ENCODE data around the gene SLAMF9.

The SLAMF9 gene

DNA sequence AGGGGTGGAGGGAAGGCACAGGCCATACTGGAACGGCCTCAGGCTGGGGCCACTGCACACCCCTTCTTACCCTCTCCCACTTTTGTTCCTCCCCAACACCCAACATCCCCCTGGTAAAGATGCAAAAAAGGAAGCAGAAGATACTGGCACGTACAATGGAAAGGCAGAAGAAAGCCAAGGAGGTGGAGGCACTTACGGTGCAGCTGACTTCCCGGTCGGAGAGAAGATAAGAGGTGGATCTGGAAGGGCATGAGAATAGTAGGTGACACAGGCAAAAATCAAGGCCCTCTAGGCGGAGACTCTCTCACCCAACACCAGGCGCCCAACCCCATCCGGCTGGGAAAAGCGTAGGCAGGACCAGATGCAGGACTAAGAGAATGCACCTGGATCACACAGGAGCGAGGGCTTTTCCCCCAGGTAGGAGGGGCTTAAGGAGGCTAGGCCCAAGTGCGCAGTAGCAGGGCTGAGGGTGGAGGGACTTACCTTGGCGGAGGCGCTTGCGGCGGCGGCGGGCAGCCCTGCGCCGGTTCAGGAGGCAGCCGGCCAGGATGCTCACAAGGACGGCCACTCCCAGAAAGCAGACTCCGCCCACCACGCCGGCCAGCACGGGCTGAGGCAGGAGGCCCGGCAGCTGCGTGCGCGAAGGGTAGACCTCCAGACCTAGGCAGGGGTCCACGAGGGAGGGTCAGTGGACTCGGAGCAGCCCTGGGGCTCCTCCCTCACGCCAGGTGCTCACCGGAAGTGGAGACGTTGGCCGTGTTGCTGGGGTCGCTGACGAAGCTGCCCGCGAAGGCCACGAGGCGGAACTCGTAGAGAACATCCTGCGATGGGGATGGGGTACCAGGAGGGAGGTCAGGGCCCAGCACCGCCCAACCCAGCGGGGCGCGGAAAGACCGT, 24.6 kb downstream of the SLAMF9 start:
- H3K4me3 ChIP-seq = no peak overlapping the region
- no peak overlapping the region for H3K4me2 ChIP-seq
- H3K27me3 ChIP-seq = no peaks in the 10 kb centered on the region
- no peaks in the 10 kb centered on the region for H3K9me3 ChIP-seq
- peaks cover 31% of the 10 kb centered on the region for H3K4me1 ChIP-seq
- H3K9ac ChIP-seq = no peak overlapping the region
- H4K20me1 ChIP-seq = 0 out of 2 replicates have a peak, but pooled peaks cover under 1% of the 10 kb centered on the region
- no peak overlapping the region for H3K27ac ChIP-seq
- H3K36me3 ChIP-seq = peaks cover 54% of the 10 kb centered on the region
- no peak for TF ChIP-seq Cebpa-rat (IDR thresholded peaks at IDR 0.05)

DNA sequence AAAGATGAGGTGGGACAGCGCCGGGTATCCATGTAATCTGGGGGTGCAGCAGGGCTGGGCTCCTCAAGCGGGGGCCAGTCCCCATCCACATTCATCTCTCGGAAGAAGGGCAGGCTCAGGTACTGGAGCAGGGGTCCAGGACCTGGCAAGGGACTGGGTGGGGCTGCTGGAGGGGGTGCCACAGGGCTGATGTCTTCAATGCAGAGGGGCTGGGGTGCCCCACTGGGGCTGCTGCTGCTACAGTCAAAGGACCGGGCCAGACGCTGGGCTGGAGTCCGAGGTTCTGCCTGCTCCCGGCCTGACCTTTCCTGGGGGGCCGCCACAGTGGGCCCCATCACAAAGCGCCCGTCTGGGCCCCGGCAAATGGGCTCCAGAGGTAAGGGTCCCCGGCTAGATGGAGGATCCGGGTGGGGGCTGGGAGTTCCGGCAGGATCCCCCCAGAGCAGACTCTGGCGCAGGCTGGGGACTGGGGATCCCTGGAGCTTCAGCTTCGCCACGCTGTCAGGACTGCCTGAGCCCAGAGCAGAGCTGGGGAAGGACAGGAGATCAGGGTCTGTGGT, 25.5 kb downstream of the SLAMF9 start:
- no peaks in the 10 kb centered on the region for H3K27me3 ChIP-seq
- peaks cover 52% of the 10 kb centered on the region for H3K36me3 ChIP-seq
- no peak overlapping the region for H3K4me3 ChIP-seq
- no peak overlapping the region for H3K4me2 ChIP-seq
- TF ChIP-seq Cebpa-rat (IDR thresholded peaks at IDR 0.05) = no peak
- peaks cover 8% of the 10 kb centered on the region for H4K20me1 ChIP-seq
- H3K27ac ChIP-seq = no peak overlapping the region
- no peaks in the 10 kb centered on the region for H3K9me3 ChIP-seq
- H3K9ac ChIP-seq = no peak overlapping the region
- H3K4me1 ChIP-seq = peaks cover 28% of the 10 kb centered on the region

DNA sequence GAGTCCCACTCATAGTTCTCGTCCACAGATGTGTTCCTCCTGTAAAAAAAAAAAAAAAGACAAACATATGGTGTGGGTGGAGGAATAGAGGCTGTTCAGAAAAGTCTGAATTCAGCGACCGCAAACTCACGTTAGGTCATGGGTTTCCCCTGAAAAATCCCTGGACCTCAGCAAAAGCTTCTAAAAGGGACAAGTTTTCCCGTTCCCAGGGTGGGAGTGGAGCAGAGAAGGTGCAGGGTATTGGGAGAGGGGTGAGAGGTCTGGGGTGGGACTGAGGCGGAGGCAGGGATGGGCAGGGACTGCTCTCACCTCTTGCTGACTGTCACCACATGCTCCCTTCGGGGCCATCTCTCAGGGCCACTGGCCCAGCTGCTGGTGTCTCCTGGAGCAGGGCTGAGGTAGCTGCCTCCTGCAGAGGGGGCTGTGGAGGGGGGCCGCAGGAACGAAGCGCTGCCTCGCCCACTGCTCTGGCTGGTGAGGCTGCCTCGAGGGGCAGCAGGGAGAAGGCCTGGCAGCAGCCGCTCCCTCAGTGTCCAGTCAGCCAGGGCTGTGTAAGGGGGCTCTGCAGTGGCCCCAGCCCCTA, 26.1 kb downstream of the SLAMF9 start:
- Histone ChIP-seq H3K4me2 (no peak overlapping the region), H4K20me1 (peaks cover 15% of the 10 kb centered on the region), H3K9me3 (no peaks in the 10 kb centered on the region), H3K27ac (no peak overlapping the region), H3K27me3 (no peaks in the 10 kb centered on the region), H3K4me3 (no peak overlapping the region), H3K36me3 (peaks cover 52% of the 10 kb centered on the region), H3K4me1 (peaks cover 28% of the 10 kb centered on the region), H3K9ac (no peak overlapping the region)
- no peak for TF ChIP-seq Cebpa-rat (IDR thresholded peaks at IDR 0.05)

DNA sequence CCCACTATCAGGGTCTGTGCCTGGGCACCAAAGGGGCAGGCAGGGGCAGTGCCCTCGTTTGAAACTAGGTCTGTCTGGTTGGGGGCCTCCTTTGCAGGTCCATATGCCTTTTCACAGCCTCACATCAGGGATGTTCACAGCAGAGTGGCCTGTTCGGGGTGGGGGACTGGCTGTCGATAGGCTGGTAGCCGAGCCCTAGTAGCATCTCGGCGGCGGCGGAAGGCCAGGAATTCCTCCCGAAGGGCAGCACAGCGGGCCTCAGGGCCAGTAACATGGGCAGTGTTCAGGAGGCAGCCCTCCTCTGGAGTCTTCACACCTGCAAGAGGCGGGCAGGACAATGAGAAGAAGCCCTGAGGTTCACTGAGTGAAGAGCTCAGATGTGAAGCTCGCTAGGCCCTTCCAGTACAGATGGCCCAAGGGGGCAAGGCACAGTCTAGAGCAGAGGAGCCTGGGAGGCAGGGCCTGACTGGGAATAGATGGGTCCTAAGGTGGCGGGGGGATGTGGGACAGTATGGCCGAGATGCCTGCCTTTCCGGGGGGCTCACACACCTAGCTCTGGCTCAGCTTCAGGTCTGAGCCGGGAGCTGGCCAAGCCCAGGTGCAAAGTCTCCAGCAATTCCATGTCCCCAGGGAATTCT, 26.7 kb downstream of the SLAMF9 start:
- H3K4me3 ChIP-seq = no peak overlapping the region
- H3K9me3 ChIP-seq = no peaks in the 10 kb centered on the region
- no peak for TF ChIP-seq Cebpa-rat (IDR thresholded peaks at IDR 0.05)
- no peak overlapping the region for H3K27ac ChIP-seq
- H3K4me2 ChIP-seq = no peak overlapping the region
- peaks cover 28% of the 10 kb centered on the region for H3K4me1 ChIP-seq
- peaks cover 53% of the 10 kb centered on the region for H3K36me3 ChIP-seq
- H3K9ac ChIP-seq = no peak overlapping the region
- no peaks in the 10 kb centered on the region for H3K27me3 ChIP-seq
- peaks cover 21% of the 10 kb centered on the region for H4K20me1 ChIP-seq

DNA sequence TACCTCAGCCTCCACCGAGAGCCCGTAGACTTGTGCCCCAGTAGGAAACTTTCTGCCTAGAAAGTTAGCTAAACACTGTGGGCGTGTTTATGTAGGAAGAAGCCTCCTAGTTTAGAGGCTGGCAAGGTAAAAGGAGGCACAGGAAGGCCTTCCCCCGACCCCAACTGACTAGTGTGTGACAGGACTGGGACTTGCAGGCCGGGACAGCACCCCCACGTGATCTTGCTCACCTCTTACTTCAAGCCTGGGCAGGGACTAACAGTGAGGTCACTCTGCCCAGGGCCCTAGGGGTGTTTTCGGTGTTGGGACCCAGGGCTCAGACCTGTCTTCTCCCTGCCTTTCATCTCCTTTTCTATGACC, 28.3 kb downstream of the SLAMF9 start:
- H3K4me2 ChIP-seq = peak overlapping the region; percentile 88
- H4K20me1 ChIP-seq = peaks cover 37% of the 10 kb centered on the region
- peak overlapping the region; percentile 40 for H3K27ac ChIP-seq
- no peak for TF ChIP-seq Cebpa-rat (IDR thresholded peaks at IDR 0.05)
- H3K9ac ChIP-seq = peak overlapping the region; percentile 96
- peaks cover 44% of the 10 kb centered on the region for H3K4me1 ChIP-seq
- H3K4me3 ChIP-seq = peak overlapping the region; percentile 96
- no peaks in the 10 kb centered on the region for H3K9me3 ChIP-seq
- no peaks in the 10 kb centered on the region for H3K27me3 ChIP-seq
- peaks cover 56% of the 10 kb centered on the region for H3K36me3 ChIP-seq

DNA sequence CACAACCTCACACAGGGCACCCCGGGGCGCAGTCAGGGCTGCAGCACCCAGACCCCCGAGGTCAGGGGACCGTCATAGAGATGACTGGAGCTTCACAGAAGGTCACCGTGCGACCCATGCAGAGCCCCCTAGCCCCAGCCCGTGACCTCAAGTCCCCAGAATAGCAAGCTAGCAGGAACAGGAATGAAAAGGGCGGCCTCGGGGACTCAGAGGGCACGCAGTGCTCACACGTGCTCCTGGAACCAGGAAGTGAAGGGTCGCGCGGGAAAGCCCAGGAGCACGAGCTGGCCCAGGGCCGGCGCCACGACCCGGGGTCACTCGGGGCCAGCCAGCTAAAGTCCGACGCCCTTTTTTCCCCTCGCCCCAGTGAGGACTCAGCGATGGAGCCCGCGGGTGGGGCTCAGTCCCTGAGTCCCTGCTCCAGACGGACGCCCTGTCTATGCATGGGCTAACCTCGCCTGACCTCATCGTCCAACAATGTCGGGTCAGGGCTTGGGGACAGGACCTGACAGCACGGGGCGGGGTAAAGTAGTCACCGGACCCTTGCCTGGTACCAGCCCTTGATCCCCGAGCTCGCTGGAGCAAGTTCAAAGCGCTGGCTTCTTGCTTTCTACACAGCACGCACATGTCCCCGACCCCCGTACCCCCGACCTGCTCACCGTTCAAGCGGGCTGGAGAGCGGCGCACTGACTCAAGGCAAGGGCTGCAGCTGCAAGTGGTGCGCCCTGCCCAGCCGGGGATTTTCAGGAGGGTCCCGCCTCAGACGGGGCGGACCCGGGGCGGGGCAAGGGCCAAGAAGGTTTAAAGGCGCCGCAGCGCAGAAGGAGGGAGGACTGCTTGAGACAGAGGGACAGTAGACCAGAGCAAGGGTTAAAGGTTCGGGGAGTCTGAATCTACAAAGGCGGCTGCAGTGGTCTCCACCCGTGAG, 29.0 kb downstream of the SLAMF9 start, which contains the start of gene TAGLN2:
TSS of gene TAGLN2 (minus strand) at position 717 of the 928 bp plus-strand sequence. CDS start 4,998 bp downstream, outside the sequence.
- Histone ChIP-seq H4K20me1 (peaks cover 44% of the 10 kb centered on the region), H3K36me3 (peaks cover 57% of the 10 kb centered on the region), H3K9me3 (no peaks in the 10 kb centered on the region), H3K4me3 (peak within 1 kb of the TSS; percentile 96), H3K4me1 (peaks cover 50% of the 10 kb centered on the region), H3K9ac (peak within 1 kb of the TSS; percentile 96), H3K4me2 (peak within 1 kb of the TSS; percentile 88), H3K27ac (peak within 1 kb of the TSS; percentile 96), H3K27me3 (no peaks in the 10 kb centered on the region)
- no peak for TF ChIP-seq Cebpa-rat (IDR thresholded peaks at IDR 0.05)

DNA sequence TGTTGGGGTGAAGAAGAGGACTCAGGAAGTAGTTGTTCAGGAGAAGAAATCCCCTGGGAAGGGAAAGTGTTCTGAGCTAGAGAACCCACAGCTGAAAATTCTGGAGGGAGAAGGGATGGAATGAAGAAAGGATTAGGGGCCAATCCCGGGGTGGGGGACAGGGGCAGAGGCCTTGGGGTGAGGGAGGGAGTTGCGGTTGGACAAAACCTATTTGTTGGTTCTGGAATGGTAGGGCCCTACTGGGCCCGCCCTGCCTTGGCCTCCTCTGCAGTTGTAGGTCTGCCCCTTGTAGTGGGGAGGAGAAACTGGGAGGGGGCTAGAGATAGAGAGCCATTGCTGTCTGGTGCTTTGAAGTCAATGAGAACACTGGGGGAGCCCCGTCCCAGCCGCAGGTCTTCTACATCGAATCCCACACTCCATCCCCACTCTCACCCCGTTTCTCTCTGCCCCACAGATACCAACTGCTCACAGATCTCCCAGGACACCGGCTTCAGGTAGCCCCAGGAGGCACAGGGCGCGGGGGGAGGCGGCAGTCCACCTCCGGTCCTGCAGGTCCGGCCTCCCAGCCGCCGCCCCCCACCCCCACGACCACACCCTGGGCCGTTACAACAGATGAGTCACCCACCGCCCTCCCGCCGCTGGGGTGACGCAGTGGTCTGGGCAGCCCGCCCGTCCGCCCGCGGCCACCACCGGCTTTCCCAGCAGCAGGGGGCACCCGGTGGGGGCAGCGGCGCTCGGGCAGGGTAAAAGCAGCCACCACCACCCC, 29.8 kb downstream of the SLAMF9 start:
- Histone ChIP-seq H4K20me1 (peaks cover 52% of the 10 kb centered on the region), H3K4me1 (peaks cover 59% of the 10 kb centered on the region), H3K4me2 (peak overlapping the region; percentile 88), H3K4me3 (peak overlapping the region; percentile 96), H3K27ac (peak overlapping the region; percentile 96), H3K27me3 (no peaks in the 10 kb centered on the region), H3K9ac (peak overlapping the region; percentile 96), H3K9me3 (no peaks in the 10 kb centered on the region), H3K36me3 (peaks cover 57% of the 10 kb centered on the region)
- TF ChIP-seq Cebpa-rat (IDR thresholded peaks at IDR 0.05) = no peak

DNA sequence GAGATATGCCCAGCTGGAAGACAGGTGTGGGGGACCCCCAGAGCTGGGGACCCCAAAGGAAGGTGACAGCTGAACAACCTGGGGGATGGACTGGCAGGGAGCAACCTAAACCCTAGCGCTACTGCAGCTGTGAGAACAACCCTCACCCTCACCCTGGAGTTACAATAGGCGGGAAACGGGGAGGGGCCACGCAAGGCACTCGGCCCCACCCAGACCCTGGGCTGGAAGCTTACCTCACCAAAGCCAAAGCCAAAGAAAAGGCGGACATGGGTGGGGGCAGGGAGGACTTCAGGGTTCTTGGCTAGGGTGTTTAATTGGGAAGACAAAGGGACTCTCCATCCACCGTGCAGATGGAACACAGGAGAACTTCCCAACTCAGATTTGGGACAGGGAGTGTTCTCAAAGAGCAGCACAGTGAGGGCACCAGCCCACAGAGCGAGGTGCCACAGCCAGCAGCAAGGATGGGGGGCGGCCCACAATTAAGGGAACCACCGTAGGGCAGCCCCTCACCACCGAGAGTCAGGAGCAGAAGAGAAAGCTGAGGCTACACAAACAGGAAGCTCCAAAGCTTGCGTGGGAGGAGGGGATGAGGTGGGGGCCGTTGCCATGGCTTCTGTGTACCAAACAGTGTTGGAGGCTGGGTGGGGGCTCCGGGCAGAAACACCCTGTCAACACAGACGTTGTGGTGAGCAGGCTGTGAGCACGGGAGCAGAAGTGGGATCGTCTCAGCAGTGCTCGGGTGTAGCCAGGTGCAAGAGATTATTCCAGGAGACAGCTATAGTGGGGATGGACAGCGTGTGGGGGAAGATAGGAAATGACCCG, 30.6 kb downstream of the SLAMF9 start:
- Histone ChIP-seq H3K4me2 (peak overlapping the region; percentile 88), H3K4me3 (peak overlapping the region; percentile 96), H3K27me3 (no peaks in the 10 kb centered on the region), H3K27ac (peak overlapping the region; percentile 96), H4K20me1 (peaks cover 60% of the 10 kb centered on the region), H3K9ac (peak overlapping the region; percentile 96), H3K36me3 (peaks cover 57% of the 10 kb centered on the region), H3K4me1 (peaks cover 67% of the 10 kb centered on the region), H3K9me3 (no peaks in the 10 kb centered on the region)
- no peak for TF ChIP-seq Cebpa-rat (IDR thresholded peaks at IDR 0.05)
